Right lung (tissue), 5 donors: ENCODE results near the gene ACSF3. TPM values are rescaled to one million over a fixed set of nuclear protein-coding genes. Genes with fewer than 3 reads are reported as not detected.
"Not testable (repeated sequence)": the region's sequence is repeated elsewhere in the genome, so short reads cannot be mapped to it uniquely, and the experiment has no call there.

Experiments
- DNase-seq, 2 donors: peaks; one replicate each; pipeline ENCODE4 v3.0.0-alpha.2; 2013
- polyA plus RNA-seq, 5 donors: library from polyadenylated mRNA; unstranded; fragments of 120-200 nt; gene quantifications; one replicate each; pipeline versions ENCODE4 v1.2.1 to v1.2.3, GENCODE V29; 2013; ENCODE audit warnings: inconsistent platforms in 1 of 5, low replicate concordance in 1 of 5; ENCODE audit not compliant: insufficient read length in 5 of 5, insufficient read depth in 1 of 5

Gene ACSF3
- polyA plus RNA-seq, 5 donors = 27.9 to 36.5 (median 33.4) TPM

DNA sequence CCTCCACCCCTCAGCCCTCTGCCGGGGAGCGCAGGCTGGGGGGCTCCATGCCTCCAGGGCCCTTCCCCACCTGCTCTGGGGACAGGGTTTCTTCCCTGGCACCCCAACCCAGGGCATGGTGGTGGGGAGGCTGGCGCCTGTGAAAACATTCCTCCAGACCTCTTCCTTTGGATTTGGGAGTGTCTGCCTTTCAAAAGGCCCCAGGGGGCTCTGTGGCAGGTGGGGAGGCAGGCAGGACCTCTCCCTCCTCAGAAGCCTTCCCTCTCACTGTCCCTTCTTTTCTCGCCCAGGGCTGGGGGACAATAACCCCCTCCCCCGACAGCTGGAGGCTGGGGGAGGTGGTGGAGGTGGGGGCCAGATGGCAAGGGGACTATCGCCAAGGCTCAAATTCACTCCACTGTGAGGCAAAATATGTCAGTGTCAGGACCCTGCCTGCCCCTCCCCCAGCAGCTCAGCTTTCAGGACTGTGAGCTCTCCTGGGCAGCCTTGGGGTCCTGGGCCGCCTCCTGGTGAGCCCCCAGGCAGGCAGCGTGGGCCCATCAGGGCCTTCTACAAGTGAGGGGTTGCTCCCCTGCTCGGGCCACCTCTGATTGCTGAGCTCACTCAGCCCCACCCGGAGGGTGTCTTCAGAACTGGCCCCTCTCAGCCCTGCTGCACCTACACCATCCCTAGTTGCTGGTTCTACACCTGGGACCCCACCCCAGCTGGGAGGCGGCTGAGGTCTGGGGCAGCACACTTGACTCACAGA lies 79.7 kb downstream of the ACSF3 start:
- no peak for DNase-seq

- DNase-seq = no peak
These were observed 80.6 kb downstream of the ACSF3 start for GRCh38 chr16:89174055-89174827.

- no peak for DNase-seq
These were observed 81.2 kb downstream of the ACSF3 start for GRCh38 chr16:89174877-89175276.

GRCh38 chr16:89175280-89176146 lies 81.9 kb downstream of the ACSF3 start:
- DNase-seq = no peak

GRCh38 chr16:89176147-89176690 lies 82.6 kb downstream of the ACSF3 start:
- DNase-seq = no peak

DNA sequence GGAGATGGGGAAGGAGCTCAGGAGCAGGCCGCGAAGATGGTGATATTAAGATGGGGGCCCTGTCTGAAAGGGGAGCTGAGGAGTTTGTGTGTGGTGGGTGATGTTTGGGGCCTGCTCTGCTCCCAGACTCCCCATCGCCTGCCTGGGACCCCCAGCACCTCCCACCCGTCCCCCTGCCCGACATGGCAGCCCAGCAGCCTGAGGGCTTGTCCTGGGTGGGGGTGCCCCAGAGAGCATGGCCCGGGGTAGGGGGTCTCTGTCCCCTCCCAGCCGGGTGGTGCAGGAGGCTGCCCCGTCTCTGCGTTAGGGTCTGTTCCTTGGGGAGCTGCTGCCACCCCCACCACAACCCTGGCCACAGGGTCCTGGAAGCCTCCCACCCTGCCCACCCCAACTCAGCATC lies 83.1 kb downstream of the ACSF3 start:
- DNase-seq = no peak

GRCh38 chr16:89177501-89177900 lies 83.8 kb downstream of the ACSF3 start:
- no peak for DNase-seq

GRCh38 chr16:89178453-89179147 lies 84.9 kb downstream of the ACSF3 start:
- DNase-seq = no peak

DNA sequence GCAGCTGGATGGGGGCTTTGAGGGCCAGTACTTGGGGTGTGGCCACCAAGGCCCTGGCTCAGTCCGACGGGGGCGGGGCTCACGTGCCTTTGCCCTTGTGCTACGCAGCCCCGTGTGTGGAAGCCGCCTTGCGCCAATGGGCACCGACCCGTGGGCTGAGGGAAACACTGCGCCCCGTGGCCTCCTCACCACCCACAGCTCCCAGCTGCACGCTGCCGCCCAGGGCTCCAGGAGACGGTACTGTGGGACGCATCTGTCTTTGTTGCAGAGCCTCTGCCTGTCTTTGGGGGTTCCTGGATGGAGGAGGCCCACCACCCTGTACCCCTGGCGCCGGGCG lies 85.5 kb downstream of the ACSF3 start:
- no peak for DNase-seq

- DNase-seq = no peak
These were observed 86.1 kb downstream of the ACSF3 start for GRCh38 chr16:89179656-89180315.

DNA sequence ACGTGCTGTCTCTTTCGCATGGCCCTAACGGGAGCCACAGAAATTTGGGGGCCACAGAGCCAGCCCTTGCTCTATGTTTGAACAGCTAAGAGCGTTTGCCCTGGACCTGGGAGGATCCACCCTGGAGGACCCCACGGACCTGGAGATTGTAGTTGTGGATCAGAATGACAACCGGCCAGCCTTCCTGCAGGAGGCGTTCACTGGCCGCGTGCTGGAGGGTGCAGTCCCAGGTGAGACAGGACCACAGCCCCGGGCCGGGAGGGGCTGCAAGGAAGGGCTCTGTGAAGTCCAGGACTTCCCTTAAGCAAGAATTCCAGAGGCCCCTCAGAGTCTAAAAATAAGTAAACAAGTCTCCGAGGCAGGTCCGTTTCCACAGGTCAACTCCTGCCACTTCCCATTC lies 89.8 kb downstream of the ACSF3 start:
- DNase-seq = no peak

DNA sequence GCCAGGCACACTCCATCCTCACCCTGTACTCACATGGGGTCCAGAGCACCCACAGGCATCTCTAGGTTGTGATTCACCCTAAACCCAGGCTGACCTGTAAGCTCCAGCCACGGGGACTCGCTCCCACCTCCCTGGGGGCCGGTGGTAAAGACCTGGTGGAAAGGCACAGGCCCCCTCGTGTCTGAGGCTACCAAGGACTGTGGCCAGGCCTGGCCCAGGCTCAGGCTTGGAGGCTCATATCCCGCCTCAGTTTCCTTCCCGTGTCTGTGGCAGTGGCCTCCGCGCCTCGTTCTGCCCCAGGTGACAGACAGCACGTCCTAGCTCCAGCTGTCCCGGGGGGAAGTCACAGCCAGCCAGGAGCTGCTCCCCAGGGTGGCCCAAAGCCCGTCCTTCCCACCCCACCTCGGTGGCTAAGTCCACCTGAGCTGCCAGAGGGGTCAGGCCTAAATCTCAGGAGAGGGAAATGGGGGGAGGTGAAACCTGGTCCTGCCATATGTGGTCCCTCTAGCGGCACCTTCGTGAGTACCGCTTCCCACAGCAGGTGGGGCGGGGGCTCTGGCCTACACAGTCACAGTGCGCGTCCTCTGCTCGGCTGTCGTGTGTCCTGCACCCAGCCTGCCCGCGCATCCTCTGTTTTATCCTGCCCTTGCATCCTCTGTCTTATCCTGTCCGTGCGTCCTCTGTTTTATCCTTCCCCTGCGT lies 90.5 kb downstream of the ACSF3 start:
- DNase-seq = no peak

DNA sequence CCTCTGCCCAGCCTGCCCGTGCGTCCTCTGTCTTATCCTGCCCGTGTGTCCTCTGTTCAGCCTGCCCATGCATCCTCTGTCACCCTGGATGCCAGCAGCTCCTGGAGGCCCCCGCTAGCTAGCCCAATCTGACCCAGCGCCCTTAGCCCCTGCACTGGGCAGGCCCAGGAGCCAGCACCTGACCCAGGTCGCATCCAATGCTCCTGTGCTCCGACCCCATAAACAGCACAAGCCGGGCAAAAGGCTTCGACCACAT lies 91.0 kb downstream of the ACSF3 start:
- no peak for DNase-seq

DNA sequence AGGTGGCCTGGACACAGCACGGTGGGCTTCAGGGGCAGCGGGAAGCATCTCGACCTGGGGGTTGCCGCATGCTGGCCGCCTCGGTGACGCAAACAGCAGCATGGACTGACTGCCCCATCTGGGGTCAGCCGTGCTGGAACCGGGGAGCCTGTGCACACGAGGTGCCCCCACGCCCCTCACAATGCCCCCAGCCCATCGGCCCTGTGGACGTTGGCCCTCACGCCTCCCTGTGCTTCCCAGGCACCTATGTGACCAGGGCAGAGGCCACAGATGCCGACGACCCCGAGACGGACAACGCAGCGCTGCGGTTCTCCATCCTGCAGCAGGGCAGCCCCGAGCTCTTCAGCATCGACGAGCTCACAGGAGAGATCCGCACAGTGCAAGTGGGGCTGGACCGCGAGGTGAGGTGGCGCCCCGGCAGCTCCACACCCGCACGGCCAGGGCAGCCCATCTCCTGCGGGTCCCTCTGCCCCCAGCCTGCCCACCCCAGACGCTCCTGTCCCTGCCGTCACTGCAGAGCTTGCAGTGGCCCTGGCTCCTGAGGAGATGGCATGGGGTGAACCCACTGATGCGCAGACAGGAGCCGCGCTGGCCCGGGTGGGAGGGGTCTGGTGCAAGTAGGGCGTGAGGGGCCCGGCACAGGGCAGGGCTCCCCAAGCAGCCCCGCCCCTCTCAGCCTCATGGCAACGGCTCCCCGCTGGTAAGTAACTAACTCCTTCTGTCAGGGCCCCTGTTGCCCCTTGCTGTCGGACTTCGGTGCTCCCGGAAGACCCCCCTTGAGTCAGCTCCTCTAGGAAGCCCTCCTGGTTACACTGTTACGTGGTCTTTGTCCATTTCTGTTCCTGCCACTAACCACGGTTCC lies 91.5 kb downstream of the ACSF3 start:
- no peak for DNase-seq

DNA sequence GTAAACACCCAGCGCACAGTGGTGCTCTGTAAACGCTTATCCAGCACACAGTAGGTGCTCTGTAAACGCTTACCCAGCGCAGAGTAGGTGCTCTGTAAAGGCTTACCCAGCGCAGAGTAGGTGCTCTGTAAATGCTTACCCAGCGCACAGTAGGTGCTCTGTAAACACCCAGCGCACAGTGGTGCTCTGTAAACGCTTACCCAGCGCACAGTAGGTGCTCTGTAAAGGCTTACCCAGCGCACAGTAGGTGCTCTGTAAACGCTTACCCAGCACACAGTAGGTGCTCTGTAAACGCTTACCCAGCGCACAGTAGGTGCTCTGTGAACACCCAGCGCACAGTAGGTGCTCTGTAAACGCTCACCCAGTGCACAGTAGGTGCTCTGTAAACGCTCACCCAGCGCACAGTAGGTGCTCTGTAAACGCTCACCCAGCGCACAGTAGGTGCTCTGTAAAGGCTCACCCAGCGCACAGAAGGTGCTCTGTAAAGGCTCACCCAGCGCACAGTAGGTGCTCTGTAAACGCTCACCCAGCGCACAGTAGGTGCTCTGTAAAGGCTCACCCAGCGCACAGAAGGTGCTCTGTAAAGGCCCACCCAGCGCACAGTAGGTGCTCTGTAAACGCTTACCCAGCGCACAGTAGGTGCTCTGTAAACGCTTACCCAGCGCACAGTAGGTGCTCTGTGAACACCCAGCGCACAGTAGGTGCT lies 92.4 kb downstream of the ACSF3 start:
- DNase-seq = not testable (repeated sequence)

DNA sequence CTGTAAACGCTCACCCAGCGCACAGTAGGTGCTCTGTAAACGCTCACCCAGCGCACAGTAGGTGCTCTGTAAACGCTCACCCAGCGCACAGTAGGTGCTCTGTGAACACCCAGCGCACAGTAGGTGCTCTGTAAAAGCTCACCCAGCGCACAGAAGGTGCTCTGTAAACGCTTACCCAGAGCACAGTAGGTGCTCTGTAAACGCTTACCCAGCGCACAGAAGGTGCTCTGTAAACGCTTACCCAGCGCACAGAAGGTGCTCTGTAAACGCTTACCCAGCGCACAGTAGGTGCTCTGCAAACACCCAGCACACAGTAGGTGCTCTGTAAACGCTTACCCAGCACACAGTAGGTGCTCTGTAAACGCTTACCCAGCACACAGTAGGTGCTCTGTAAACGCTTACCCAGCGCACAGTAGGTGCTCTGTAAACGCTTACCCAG lies 93.0 kb downstream of the ACSF3 start:
- DNase-seq = not testable (repeated sequence)

GRCh38 chr16:89187032-89187769 lies 93.5 kb downstream of the ACSF3 start:
- no peak for DNase-seq

DNA sequence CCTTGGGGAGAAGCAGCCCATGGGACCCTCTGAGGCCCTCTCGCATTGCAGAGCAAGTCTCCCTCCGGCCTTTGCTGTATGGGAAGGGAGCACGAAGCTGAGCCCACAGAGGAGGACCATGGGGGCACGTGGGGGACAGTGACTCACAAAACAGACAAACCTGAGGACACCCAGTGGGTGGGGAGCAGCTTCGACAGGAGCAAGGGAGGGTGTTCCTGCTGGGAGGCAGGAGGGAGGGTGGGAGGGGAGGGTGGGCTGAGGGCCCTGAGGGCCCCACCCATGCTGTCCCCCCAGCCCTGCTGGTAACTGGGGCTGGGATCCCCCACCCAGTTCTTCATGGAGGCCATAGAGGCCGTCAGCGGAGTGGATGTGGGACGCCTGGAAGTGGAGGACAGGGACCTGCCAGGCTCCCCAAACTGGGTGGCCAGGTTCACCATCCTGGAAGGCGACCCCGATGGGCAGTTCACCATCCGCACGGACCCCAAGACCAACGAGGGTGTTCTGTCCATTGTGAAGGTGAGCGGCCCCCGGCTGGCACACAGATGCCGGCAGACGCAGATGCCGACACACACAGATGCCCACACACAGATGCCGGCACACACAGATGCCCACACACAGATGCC lies 94.2 kb downstream of the ACSF3 start:
- no peak for DNase-seq
